SK-N-MC (cell line): ENCODE data around the gene RBM47.

Experiments used
- EZH2 ChIP-seq: fragments of 200-600 bp; sonication (generic); IDR thresholded peaks from one replicate; pipeline ENCODE4 v1.6.1; 2017; ENCODE audit warnings: antibody characterized with exemption
- FOXP2 ChIP-seq: optimal IDR thresholded peaks from 2 replicates; pipeline ENCODE3; 2011; ENCODE audit warnings: mild to moderate bottlenecking, moderate library complexity; ENCODE audit not compliant: insufficient read depth; ENCODE audit errors: extremely low read length, control extremely low read depth
- POLR2AphosphoS5 ChIP-seq: IDR thresholded peaks from 2 replicates; pipeline ENCODE4 v1.6.1; 2012; ENCODE audit warnings: mild to moderate bottlenecking, low read depth, low read length, borderline replicate concordance

DNA sequence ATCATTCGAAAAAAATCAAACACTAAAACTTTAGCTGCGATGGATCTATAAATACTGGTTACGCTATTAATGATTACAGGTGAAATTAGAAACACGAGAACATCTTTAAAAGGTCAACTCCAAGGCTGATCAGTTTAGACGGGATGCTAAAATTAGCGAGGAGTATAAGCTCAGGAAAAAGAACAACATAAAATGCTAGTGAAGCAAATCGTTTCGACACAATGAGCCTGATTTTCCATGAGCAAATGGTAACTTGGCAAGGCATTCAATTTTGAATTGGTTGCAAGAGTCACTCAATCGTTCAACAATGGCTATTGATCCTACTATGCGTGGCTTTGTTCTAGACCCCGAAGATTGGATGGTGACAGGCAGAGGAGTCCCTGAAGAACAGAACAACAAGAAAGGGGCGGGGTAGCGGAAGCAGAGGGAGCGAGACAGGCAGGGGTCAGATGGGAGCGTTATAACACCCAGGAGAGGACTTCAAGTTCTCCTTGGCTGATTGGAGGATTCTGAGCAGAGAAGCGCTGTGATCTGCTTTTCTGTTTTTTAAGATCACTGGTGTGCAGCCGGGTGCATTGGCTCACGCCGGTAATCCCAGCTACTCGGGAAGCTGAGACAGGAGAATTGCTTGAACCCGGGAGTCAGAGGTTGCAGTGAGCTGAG lies 146.5 kb downstream of the RBM47 start:
- TF ChIP-seq EZH2: no peak
- no peak for TF ChIP-seq POLR2AphosphoS5
- TF ChIP-seq FOXP2: no peak
